Pancreas (tissue), 10 donors: ENCODE data around the gene H1-8. TPM values are rescaled to one million over a fixed set of nuclear protein-coding genes. Genes with fewer than 3 reads are reported as not detected.

Experiments used
- ATAC-seq, 4 donors: fragments of 200-7000 bp; cut with Tn5 transposase; one replicate each; pipeline versions ENCODE4 v1.8.0 to v1.9.1; 2020; ENCODE audit warnings: mild to moderate bottlenecking in 4 of 4, moderate library complexity in 4 of 4
- DNase-seq, 6 donors: peaks; one replicate each; pipeline ENCODE4 v3.0.0-alpha.2; 2020
- FAIRE-seq: peaks from 2 replicates; lab custom pipeline; 2012; peaks lifted over from hg19 to GRCh38; lab: Jason Lieb, UNC
- H3K27ac ChIP-seq, 4 donors: fragments of 200-600 bp; sonication (generic); 1 replicate in 3 of 4; 2 replicates in 1 of 4; pipeline versions ENCODE4 v1.5.0 to v1.8.0; 2020
- H3K27me3 ChIP-seq, 4 donors: fragments of 200-600 bp; one replicate each; pipeline ENCODE4 v1.8.0; 2021
- H3K36me3 ChIP-seq, 3 donors: fragments of 200-600 bp; sonication (generic) in 1 of 3; one replicate each; pipeline versions ENCODE4 v1.5.0 to v1.8.0; 2020 to 2021
- H3K4me1 ChIP-seq, 3 donors: fragments of 200-600 bp; one replicate each; pipeline ENCODE4 v1.8.0; 2021
- H3K4me3 ChIP-seq, 4 donors: fragments of 200-600 bp; sonication (generic) in 2 of 4; one replicate each; pipeline versions ENCODE4 v1.5.0 to v1.8.0; 2020 to 2021
- H3K9me3 ChIP-seq, 4 donors: fragments of 200-600 bp; one replicate each; pipeline ENCODE4 v1.8.0; 2021
- CTCF ChIP-seq, 4 donors: fragments of 200-600 bp; sonication (generic) in 3 of 4; IDR thresholded peaks; one replicate each; pipeline versions ENCODE4 v1.5.0 to v1.8.0; 2021; ENCODE audit warnings: antibody characterized with exemption in 4 of 4
- WGBS, 2 donors: extraction: QIAGEN DNeasy Blood & Tissue Kit; methylation state at CpG; one replicate each; pipeline ENCODE4 v1.1.7; 2013; 5-methylcytosine and 5-hydroxymethylcytosine counted together
- intact Hi-C, 3 donors: fragments of 100-400 bp; cut with DNase I; formaldehyde crosslinking; loops; one replicate each; pipeline versions ENCODE4 v1.11.1 to v1.14.2; 2022
- polyA plus RNA-seq, 2 donors: library from polyadenylated mRNA; stranded (reverse); fragments of 200-250 nt; gene quantifications; one replicate each; pipeline ENCODE4 v1.2.3, GENCODE V29; 2013
- total RNA-seq, 6 donors: library from RNA; stranded (reverse); fragmentation: NEBNext Ultra II Directional in 4 of 6; extraction: Animal tissue kit (Norgen Biotek cat#: 25700) in 4 of 6; gene quantifications; one replicate each; pipeline versions ENCODE4 v1.2.1 to v1.2.4, GENCODE V29; 2021 to 2023
- donor health status: healthy with polysubstance abuse.
- donor health status: DM: no; HTN: no; CAD: no; lungs with moderate emphysema.
- donor health status: DM: no; HTN: no; CAD: no.
- donor health status: control.
- donor health status: control.
- donor health status: Bipolar disorder and iron deficiency.
- donor health status: DM: yes; HTN: yes; CAD: no.
- donor health status: DM: no; HTN: no; CAD: no.
- donor health status: DM: no; HTN: no; CAD: no.
- donor health status: DM: yes; HTN: yes; CAD: no.

H1-8 gene
- total and polyA plus RNA-seq, 8 donors, result not detected

- no peaks in the 10 kb centered on the region for H3K9me3 ChIP-seq
- H3K4me1 ChIP-seq, result peaks cover 0 to 14% (median 7%) of the 10 kb centered on the region in 3 donors
- no peak overlapping the region for H3K4me3 ChIP-seq
- ATAC-seq, result peak in 3 of 4 donors; percentile 20 to 56 (median 51)
- no peak for DNase-seq
- 87 to 90% methylated on average over 19 to 21 of the region's 21 CpGs for WGBS, 2 donors
- FAIRE-seq, result no peak
- H3K27ac ChIP-seq, result peak overlapping the region in 2 of 4 donors; percentile 66 to 72
- no peaks in the 10 kb centered on the region for H3K36me3 ChIP-seq
- no peaks in the 10 kb centered on the region for H3K27me3 ChIP-seq
- intact Hi-C loops, result no loop called here
- no peak for TF ChIP-seq CTCF (IDR thresholded peaks at IDR 0.05)
Measured at GRCh38 chr3:129577925-129578786, 35.2 kb downstream of the H1-8 start.

GRCh38 chr3:129579991-129580390 lies 37.0 kb downstream of the H1-8 start:
- intact Hi-C loops, result no loop called here
- Histone ChIP-seq H3K9me3 (no peaks in the 10 kb centered on the region), H3K36me3 (no peaks in the 10 kb centered on the region), H3K4me3 (no peak overlapping the region), H3K4me1 (peaks cover 0 to 14% (median 7%) of the 10 kb centered on the region in 3 donors), H3K27ac (no peak overlapping the region), H3K27me3 (no peaks in the 10 kb centered on the region)
- TF ChIP-seq CTCF (IDR thresholded peaks at IDR 0.05), result no peak
- no peak for FAIRE-seq
- WGBS, 2 donors, result 86 to 88% methylated on average over 10 of the region's 10 CpGs
- no peak for ATAC-seq
- no peak for DNase-seq

GRCh38 chr3:129581623-129582022 lies 38.6 kb downstream of the H1-8 start:
- no peak for DNase-seq
- WGBS, 2 donors, result 86 to 92% methylated on average over 8 of the region's 8 CpGs
- H3K27ac ChIP-seq, result no peak overlapping the region
- no peak for ATAC-seq
- H3K4me1 ChIP-seq, result peaks cover 0 to 9% (median 7%) of the 10 kb centered on the region in 3 donors
- no peaks in the 10 kb centered on the region for H3K9me3 ChIP-seq
- H3K4me3 ChIP-seq, result no peak overlapping the region
- no peaks in the 10 kb centered on the region for H3K36me3 ChIP-seq
- FAIRE-seq, result no peak
- TF ChIP-seq CTCF (IDR thresholded peaks at IDR 0.05), result no peak
- no peaks in the 10 kb centered on the region for H3K27me3 ChIP-seq
- intact Hi-C loops, result no loop called here

- Histone ChIP-seq H3K9me3 (no peaks in the 10 kb centered on the region), H3K4me3 (no peak overlapping the region), H3K36me3 (no peaks in the 10 kb centered on the region), H3K27ac (no peak overlapping the region), H3K4me1 (no peaks in the 10 kb centered on the region), H3K27me3 (no peaks in the 10 kb centered on the region)
- no peak for TF ChIP-seq CTCF (IDR thresholded peaks at IDR 0.05)
- no peak for DNase-seq
- 93 to 95% methylated on average over 5 of the region's 5 CpGs for WGBS, 2 donors
- FAIRE-seq, result no peak
- intact Hi-C loops, result no loop called here
- peak in 1 of 4 donors; percentile 12 for ATAC-seq
Measured at GRCh38 chr3:129582799-129583198, 39.8 kb downstream of the H1-8 start.

GRCh38 chr3:129583289-129583688 lies 40.3 kb downstream of the H1-8 start:
- 94 to 95% methylated on average over 9 of the region's 9 CpGs for WGBS, 2 donors
- FAIRE-seq, result no peak

More at GRCh38 chr3:129583289-129583688, 40.3 kb downstream of the H1-8 start:
- TF ChIP-seq CTCF (IDR thresholded peaks at IDR 0.05), result no peak
- Histone ChIP-seq H3K27ac (no peak overlapping the region), H3K4me3 (no peak overlapping the region), H3K27me3 (no peaks in the 10 kb centered on the region), H3K9me3 (no peaks in the 10 kb centered on the region), H3K36me3 (no peaks in the 10 kb centered on the region), H3K4me1 (no peaks in the 10 kb centered on the region)
- ATAC-seq (no peak), DNase-seq (no peak)
- intact Hi-C loops, result no loop called here
